Ascending aorta (tissue), 2 donors: ENCODE measurements around the gene GABARAP. TPM values are rescaled to one million over a fixed set of nuclear protein-coding genes. Genes with fewer than 3 reads are reported as not detected.

ENCODE experiments used
- DNase-seq, 2 donors: peaks; one replicate each; pipeline ENCODE4 v3.0.0-alpha.2; 2019; ENCODE audit warnings: low spot score in 2 of 2
- H3K27ac ChIP-seq, 2 donors: fragments of 200-600 bp; sonication (generic); one replicate each; pipeline ENCODE4 v1.5.1; 2016 to 2017; ENCODE audit warnings: mild to moderate bottlenecking in 1 of 2
- H3K27me3 ChIP-seq: fragments of 200-600 bp; sonication (generic); one replicate; pipeline ENCODE4 v1.5.1; 2017
- H3K36me3 ChIP-seq, 2 donors: fragments of 200-600 bp; sonication (generic); one replicate each; pipeline ENCODE4 v1.5.1; 2016
- H3K4me1 ChIP-seq, 2 donors: fragments of 200-600 bp; sonication (generic); one replicate each; pipeline ENCODE4 v1.5.1; 2016 to 2017; ENCODE audit warnings: mild to moderate bottlenecking in 1 of 2
- H3K4me3 ChIP-seq, 2 donors: fragments of 200-600 bp; sonication (generic); one replicate each; pipeline ENCODE4 v1.5.1; 2016 to 2017; ENCODE audit warnings: mild to moderate bottlenecking in 1 of 2
- H3K9me3 ChIP-seq, 2 donors: fragments of 200-600 bp; sonication (generic); one replicate each; pipeline ENCODE4 v1.5.1; 2016
- intact Hi-C: fragments of 100-400 bp; cut with DNase I; formaldehyde crosslinking; loops from one replicate; pipeline ENCODE4 v1.15.1; 2023
- total RNA-seq: library from RNA; depleted of rRNA; stranded (reverse); fragments of >200 nt; gene quantifications from one replicate; pipeline ENCODE4 v1.1.0, GENCODE V29; 2016
- TF ChIP-seq, protein P1 (sequence below), 3 experiments: fragments of 200-600 bp in 2 of 3; fragments of 450-650 bp in 1 of 3; sonication (generic) in 2 of 3; IDR thresholded peaks; one replicate each; pipeline ENCODE4 v1.5.1; 2016 to 2019; ENCODE audit warnings: antibody characterized with exemption in 3 of 3, mild to moderate bottlenecking in 1 of 3, moderate library complexity in 1 of 3

The GABARAP gene
- total RNA-seq, 1 donor from 2014 or later = 422 TPM

DNA sequence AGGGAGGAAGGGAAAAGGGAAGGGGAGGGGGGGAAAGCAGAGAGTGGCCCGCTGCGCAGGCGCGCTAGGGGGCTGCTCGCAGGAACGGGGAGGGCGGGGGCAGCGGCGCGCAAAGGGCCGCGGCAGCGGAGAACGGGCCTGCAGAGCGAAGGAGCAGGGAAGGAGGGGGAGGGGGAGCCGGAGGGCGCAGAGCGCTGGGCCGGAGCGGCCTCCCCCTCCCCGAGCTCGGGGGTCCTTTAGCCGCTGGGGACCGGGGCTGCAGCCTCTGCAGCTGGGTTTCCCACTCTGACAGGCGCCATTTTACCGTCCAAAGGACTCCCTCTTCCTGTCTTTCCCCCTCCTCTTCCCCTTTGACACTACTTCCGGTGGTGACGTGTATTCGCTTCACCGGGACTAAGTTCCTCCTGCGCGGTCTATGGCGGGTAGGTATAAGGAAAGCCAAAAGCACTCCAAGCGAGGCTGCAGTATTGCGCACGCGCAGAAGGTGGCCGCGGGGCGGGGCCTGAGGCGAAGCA is 9.5 kb upstream of the GABARAP start, which contains the start of gene CTDNEP1:
Gene CTDNEP1, minus strand, starts transcription at position 74 of the 515 bp plus-strand sequence. CDS start 438 bp downstream, outside the sequence.
- H3K27ac ChIP-seq = peak within 1 kb of the TSS; percentile 100
- peaks cover 16 to 27% of the 10 kb centered on the region in 2 donors for H3K4me1 ChIP-seq
- intact Hi-C loops = loop anchor here (1.0 to 5.0 kb wide), 4 partner anchors 8 to 321 kb away; partner anchors contain the start of genes EIF5A and SLC2A4

DNA sequence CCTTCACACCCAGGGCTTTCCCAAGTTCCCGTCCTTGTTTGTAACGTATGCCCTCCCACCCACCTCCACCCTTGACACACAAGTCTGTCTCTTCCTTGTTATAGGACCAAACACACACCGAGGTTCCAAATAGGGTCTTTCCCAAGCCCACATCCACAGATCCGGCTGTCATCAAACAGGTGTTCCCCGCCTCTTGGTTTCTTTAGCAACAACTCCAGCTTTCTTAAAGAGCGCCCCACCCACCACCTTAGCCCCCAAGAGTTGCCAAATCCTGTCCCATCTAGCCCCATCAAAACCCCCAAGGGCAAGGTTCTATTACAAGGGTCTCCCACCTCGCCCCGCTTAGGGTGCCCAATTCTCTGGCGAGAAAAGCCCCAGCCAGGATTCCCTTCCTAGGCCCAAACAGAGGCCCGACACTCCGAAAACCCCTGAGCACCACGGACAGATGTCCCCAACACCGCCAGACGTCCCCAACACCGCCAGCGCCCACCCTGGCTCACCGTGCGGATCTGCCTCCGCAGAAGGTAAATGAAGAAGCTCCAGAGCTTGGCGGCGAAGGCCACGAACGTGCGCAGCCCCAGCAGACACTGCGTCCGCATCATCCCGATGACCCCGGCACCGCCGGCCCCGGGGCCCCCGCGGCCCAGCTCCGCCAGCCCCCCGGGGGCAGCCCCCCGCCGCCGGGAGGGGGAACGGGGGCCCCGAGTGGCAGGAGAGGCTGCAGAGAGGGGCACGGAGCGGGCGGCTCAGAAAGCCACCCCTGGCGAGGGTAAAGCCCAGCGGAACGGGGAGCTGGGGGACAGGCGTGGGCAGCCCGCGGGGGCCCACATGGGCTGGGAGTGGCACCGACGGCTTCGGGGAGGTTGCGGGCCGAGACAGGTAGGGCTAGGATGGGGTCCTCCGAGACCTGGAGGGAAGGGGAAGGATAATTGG is 8.7 kb upstream of the GABARAP start:
- peaks cover 16 to 27% of the 10 kb centered on the region in 2 donors for H3K4me1 ChIP-seq
- H3K4me3 ChIP-seq = peak overlapping the region; percentile 84 to 94
- peak overlapping the region; percentile 100 for H3K27ac ChIP-seq
- H3K36me3 ChIP-seq = peaks cover 29 to 31% of the 10 kb centered on the region in 2 donors
- intact Hi-C loops = loop anchor here (1.0 to 5.0 kb wide), 2 partner anchors 8 to 321 kb away; no protein-coding TSS in a partner anchor
- peak in 1 of 2 donors; percentile 71 for DNase-seq
- H3K27me3 ChIP-seq = no peaks in the 10 kb centered on the region
- TF ChIP-seq, protein P1, sequence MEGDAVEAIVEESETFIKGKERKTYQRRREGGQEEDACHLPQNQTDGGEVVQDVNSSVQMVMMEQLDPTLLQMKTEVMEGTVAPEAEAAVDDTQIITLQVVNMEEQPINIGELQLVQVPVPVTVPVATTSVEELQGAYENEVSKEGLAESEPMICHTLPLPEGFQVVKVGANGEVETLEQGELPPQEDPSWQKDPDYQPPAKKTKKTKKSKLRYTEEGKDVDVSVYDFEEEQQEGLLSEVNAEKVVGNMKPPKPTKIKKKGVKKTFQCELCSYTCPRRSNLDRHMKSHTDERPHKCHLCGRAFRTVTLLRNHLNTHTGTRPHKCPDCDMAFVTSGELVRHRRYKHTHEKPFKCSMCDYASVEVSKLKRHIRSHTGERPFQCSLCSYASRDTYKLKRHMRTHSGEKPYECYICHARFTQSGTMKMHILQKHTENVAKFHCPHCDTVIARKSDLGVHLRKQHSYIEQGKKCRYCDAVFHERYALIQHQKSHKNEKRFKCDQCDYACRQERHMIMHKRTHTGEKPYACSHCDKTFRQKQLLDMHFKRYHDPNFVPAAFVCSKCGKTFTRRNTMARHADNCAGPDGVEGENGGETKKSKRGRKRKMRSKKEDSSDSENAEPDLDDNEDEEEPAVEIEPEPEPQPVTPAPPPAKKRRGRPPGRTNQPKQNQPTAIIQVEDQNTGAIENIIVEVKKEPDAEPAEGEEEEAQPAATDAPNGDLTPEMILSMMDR (IDR thresholded peaks at IDR 0.05) = no peak
- no peaks in the 10 kb centered on the region for H3K9me3 ChIP-seq

More for the DNA sequence above, 9.5 kb upstream of the GABARAP start, which contains the start of gene CTDNEP1:
- DNase-seq = peak; percentile 96 to 99
- H3K27me3 ChIP-seq = no peaks in the 10 kb centered on the region
- H3K4me3 ChIP-seq = peak within 1 kb of the TSS; percentile 84 to 94
- no peaks in the 10 kb centered on the region for H3K9me3 ChIP-seq
- TF ChIP-seq, protein P1 (IDR thresholded peaks at IDR 0.05) = no peak
- H3K36me3 ChIP-seq = peaks cover 30 to 31% of the 10 kb centered on the region in 2 donors

DNA sequence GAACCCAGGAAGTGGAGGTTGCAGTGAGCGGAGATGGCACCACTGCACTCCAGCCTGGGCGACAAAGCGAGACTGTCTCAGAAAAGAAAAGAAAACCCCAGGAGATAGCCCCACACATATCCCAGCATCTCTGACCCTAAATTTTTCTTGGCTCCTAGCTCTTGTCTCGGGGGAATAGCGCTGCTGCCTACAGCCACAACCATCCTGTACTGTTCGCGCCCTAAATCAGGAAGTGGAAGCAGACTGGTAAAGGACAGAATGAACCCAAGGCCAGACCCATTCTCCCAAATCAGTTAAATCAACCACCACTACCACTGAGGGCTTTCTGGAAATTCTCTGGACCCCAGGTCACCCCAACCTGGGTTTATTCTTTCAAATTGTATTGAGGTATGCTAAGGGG is 7.6 kb upstream of the GABARAP start:
- TF ChIP-seq, protein P1 (IDR thresholded peaks at IDR 0.05) = no peak
- intact Hi-C loops = loop anchor here (5.0 kb wide), 1 partner anchor 322 kb away; no protein-coding TSS in a partner anchor
- peak overlapping the region; percentile 84 to 94 for H3K4me3 ChIP-seq
- H3K4me1 ChIP-seq = peaks cover 16 to 27% of the 10 kb centered on the region in 2 donors
- H3K9me3 ChIP-seq = no peaks in the 10 kb centered on the region
- no peak overlapping the region for H3K27ac ChIP-seq
- no peak for DNase-seq
- no peaks in the 10 kb centered on the region for H3K27me3 ChIP-seq
- peaks cover 27 to 29% of the 10 kb centered on the region in 2 donors for H3K36me3 ChIP-seq

DNA sequence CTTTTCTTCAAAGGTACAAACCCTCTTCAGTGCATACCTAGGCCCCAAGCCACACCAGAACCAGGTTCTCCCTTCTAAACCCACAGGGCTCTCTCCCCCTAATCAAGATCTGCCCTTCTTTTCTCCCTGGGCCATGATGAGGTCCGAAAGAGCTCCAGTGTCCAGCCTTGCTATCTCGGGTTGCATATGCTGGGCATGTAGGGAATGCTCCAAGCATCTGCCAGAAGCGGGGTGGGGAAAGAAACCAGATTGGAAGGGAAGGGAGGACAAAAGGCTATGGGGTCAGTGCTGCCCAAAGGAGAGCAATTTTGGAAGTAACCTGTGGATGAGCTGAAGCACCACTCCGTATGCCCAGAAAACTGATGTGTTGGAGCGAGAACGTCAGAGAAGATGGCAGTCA is 7.0 kb upstream of the GABARAP start:
- Histone ChIP-seq H3K4me1 (peaks cover 16 to 27% of the 10 kb centered on the region in 2 donors), H3K27me3 (no peaks in the 10 kb centered on the region), H3K36me3 (peaks cover 26 to 30% of the 10 kb centered on the region in 2 donors), H3K9me3 (no peaks in the 10 kb centered on the region), H3K27ac (no peak overlapping the region), H3K4me3 (peak overlapping the region; percentile 2 to 94)
- TF ChIP-seq, protein P1 (IDR thresholded peaks at IDR 0.05) = no peak
- intact Hi-C loops = no loop called here
- no peak for DNase-seq

DNA sequence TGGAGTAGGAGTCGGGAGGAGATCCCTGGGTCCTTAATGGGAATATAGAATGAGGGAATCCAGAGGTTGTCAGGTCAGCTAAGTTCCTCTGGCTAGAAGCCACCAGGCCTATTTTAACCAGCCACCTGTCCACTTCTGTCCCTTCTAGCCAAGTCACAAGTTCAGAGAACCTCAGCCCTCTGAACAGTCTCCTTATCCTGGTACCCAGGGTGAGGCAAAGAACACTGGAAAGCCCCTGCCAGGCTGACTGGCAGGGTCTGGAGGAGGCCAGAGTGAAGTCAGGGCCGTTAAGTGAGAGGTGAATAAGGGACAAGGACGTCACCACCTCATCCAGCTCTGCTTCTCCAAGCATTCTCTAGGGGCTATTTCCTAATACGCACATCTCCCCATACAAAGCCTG is 6.5 kb upstream of the GABARAP start:
- TF ChIP-seq, protein P1 (IDR thresholded peaks at IDR 0.05) = no peak
- Histone ChIP-seq H3K27ac (no peak overlapping the region), H3K36me3 (peaks cover 23 to 31% of the 10 kb centered on the region in 2 donors), H3K9me3 (no peaks in the 10 kb centered on the region), H3K4me1 (peaks cover 16 to 27% of the 10 kb centered on the region in 2 donors), H3K27me3 (no peaks in the 10 kb centered on the region), H3K4me3 (peak overlapping the region in 1 of 2 donors; percentile 2)
- intact Hi-C loops = no loop called here
- no peak for DNase-seq
